BJ (cell line): ENCODE data around the gene ATG5. TPM values are rescaled to one million over a fixed set of nuclear protein-coding genes. Genes with fewer than 3 reads are reported as not detected.
"Not testable (repeated sequence)": the region's sequence is repeated elsewhere in the genome, so short reads cannot be mapped to it uniquely, and the experiment has no call there.

Experiments
- CTCF ChIA-PET: fragments of 350-600 bp; formaldehyde crosslinking; extraction: SDS; loops from one replicate; lab custom pipeline; 2021; ENCODE audit warnings: antibody characterized with exemption, inconsistent platforms; lab: Yijun Ruan, JAX
- POLR2A ChIA-PET: fragments of 300-600 bp; sonication (Branson Sonifier 250); formaldehyde crosslinking; extraction: SDS; loops from one replicate; lab custom pipeline; 2021; ENCODE audit warnings: antibody characterized with exemption; lab: Charles Lee
- DNase-seq: peaks from one replicate; pipeline ENCODE4 v3.0.0-alpha.2; 2011; ENCODE audit warnings: low read depth
- H3K27me3 ChIP-seq: 2 replicates; pipeline ENCODE4 v1.6.0; 2011; ENCODE audit warnings: low read length; ENCODE audit not compliant: control insufficient read depth, insufficient read depth
- H3K36me3 ChIP-seq: 2 replicates; pipeline ENCODE4 v1.5.1; 2011; ENCODE audit warnings: low read length; ENCODE audit not compliant: control insufficient read depth, insufficient read depth
- H3K4me3 ChIP-seq: 2 replicates; pipeline ENCODE4 v1.5.1; 2011; ENCODE audit warnings: low read depth, mild to moderate bottlenecking, control low read depth, low read length
- CTCF ChIP-seq: IDR thresholded peaks from 2 replicates; pipeline ENCODE4 v1.5.1; 2011; ENCODE audit warnings: low read depth, mild to moderate bottlenecking, control low read depth, inconsistent platforms, low read length, moderate library complexity; ENCODE audit not compliant: insufficient read depth
- polyA plus RNA-seq: library from polyadenylated mRNA; depleted of rRNA; stranded (reverse); fragments of >200 nt; gene quantifications from 2 replicates; pipeline ENCODE4 v1.2.3, GENCODE V29; 2011

Gene ATG5
- polyA plus RNA-seq, 1 experiment, result 18.6 TPM

GRCh38 chr6:106253731-106254130 lies 71.8 kb downstream of the ATG5 start:
- no peak for DNase-seq
- no peak for TF ChIP-seq CTCF
- POLR2A ChIA-PET, result no interaction called here
- Histone ChIP-seq H3K36me3 (no peaks in the 10 kb centered on the region), H3K27me3 (no peaks in the 10 kb centered on the region), H3K4me3 (no peak overlapping the region)
- CTCF ChIA-PET, result interaction anchor here (0.6 to 1.0 kb wide), 3 partner anchors 90 to 168 kb away, joined by 3 to 4 read pairs (median 4); partner anchors contain the start of gene PRDM1

GRCh38 chr6:106253172-106253571 lies 72.4 kb downstream of the ATG5 start:
- no peak overlapping the region for H3K4me3 ChIP-seq
- no peak for TF ChIP-seq CTCF
- no peaks in the 10 kb centered on the region for H3K27me3 ChIP-seq
- POLR2A ChIA-PET, result no interaction called here
- CTCF ChIA-PET, result interaction anchor here (0.6 to 1.0 kb wide), 2 partner anchors 89 to 159 kb away, joined by 3 to 4 read pairs; no protein-coding TSS in a partner anchor
- peak; percentile 67 for DNase-seq
- H3K36me3 ChIP-seq, result no peaks in the 10 kb centered on the region

- DNase-seq, result no peak
- no peak for TF ChIP-seq CTCF
- no peaks in the 10 kb centered on the region for H3K27me3 ChIP-seq
- ChIA-PET POLR2A (interaction anchor here (0.6 kb wide), 1 partner anchor 163 kb away, joined by 9 read pairs; no protein-coding TSS in a partner anchor), CTCF (interaction anchor here (0.7 kb wide), 1 partner anchor 9 kb away, joined by 3 read pairs; no protein-coding TSS in a partner anchor)
- H3K4me3 ChIP-seq, result no peak overlapping the region
- H3K36me3 ChIP-seq, result no peaks in the 10 kb centered on the region
Observed at GRCh38 chr6:106252687-106253086, 72.9 kb downstream of the ATG5 start.

- POLR2A ChIA-PET, result not testable (repeated sequence)
Observed at GRCh38 chr6:106251531-106252255, 73.9 kb downstream of the ATG5 start.

GRCh38 chr6:106250953-106251352 lies 74.6 kb downstream of the ATG5 start:
- TF ChIP-seq CTCF, result no peak
- H3K4me3 ChIP-seq, result no peak overlapping the region
- H3K36me3 ChIP-seq, result no peaks in the 10 kb centered on the region
- DNase-seq, result no peak
- CTCF ChIA-PET, result interaction anchor here (1.0 kb wide), 1 partner anchor 28 kb away, joined by 3 read pairs; no protein-coding TSS in a partner anchor
- POLR2A ChIA-PET, result no interaction called here
- H3K27me3 ChIP-seq, result no peaks in the 10 kb centered on the region

More at GRCh38 chr6:106251531-106252255, 73.9 kb downstream of the ATG5 start:
- CTCF ChIA-PET, result interaction anchor here (0.7 to 0.8 kb wide), 3 partner anchors 8 to 1239 kb away, joined by 3 read pairs; no protein-coding TSS in a partner anchor
- not testable (repeated sequence) for DNase-seq, H3K4me3 ChIP-seq, H3K36me3 ChIP-seq, H3K27me3 ChIP-seq
